Dermis microvascular lymphatic vessel endothelial cell (primary cell): ENCODE measurements around the gene PLD5. TPM values are rescaled to one million over a fixed set of nuclear protein-coding genes. Genes with fewer than 3 reads are reported as not detected.
"Not testable (repeated sequence)": the region's sequence is repeated elsewhere in the genome, so short reads cannot be mapped to it uniquely, and the experiment has no call there.

Source experiments
- DNase-seq, 2 donors: peaks; one replicate each; pipeline versions ENCODE4 v3.0.0 to v3.0.0-alpha.2; 2010; ENCODE audit warnings: low read depth in 2 of 2
- total RNA-seq: library from RNA; depleted of rRNA; stranded (reverse); fragments of >200 nt; gene quantifications from 2 replicates; pipeline ENCODE4 v1.2.1, GENCODE V29; 2014

The PLD5 gene
- total RNA-seq, 1 donor from 2014 or later: not detected

DNA sequence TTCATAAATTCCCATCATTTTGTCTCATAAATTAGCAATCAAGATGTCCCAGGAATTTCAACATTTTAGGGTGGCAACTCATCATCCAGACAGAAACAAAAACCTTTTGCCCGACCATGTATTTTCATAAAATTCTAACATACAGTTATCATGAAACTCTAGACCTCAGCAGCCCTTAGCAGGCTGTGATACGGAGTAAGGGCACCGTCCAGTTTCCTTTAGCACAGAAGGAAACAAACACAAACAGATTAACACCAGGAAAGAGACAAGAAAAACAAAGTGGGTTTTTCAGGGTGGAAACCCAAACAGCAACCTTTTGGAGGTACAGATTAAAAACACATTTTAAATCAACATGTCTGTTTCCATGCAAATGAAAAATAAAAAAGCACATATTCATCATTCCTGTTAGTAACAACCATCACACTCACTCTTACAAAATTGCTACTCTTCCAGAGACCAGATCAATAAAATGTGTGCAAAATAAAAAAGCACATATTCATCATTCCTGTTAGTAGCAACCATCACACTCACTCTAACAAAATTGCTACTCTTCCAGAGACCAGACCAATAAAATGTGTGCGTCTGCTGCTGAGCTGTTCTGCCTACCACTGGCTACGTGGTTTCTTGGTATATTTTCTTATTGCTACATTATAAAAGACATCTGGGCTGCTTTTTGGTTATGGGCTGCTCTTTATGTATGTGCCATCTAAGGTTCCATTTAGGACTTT is 241.6 kb downstream of the PLD5 start:
- not testable (repeated sequence) for DNase-seq

DNA sequence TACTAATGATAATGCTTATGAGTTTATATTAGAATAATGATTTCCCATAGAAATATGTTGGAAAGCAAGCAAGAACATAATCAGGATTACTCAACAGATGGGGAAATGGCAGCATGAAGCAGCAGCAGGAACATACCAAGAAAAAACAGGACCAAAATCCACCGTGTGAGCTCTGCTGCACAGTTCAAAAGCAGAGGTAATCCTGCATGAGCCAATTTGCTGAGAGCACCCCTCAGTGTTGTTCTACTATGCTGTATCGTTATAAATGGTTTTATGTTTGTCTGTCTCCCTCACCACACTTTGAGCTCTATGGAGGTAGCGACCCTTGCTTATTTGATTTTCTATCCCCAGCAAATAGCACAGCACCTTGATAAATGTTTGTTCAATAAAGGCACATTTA is 246.1 kb downstream of the PLD5 start:
- not testable (repeated sequence) for DNase-seq

DNA sequence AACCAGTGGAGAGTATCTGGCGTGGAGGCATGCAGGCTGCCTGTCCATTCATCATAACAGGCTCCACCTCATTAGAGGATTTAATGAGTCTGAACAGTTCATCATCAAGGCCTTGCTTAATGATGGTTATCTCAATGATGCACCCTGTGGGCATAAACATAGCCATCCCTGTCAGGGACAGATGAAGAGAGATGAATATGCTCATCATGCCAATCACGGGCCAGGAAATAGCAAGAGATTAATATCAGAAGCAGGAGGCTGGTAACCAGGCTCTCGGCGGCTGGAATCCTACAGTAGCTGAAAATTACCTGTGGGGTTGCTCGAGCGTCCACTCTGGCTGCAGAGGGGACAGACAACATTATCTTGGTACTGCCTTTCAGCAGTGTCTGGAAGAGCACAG is 247.7 kb downstream of the PLD5 start:
- not testable (repeated sequence) for DNase-seq

DNA sequence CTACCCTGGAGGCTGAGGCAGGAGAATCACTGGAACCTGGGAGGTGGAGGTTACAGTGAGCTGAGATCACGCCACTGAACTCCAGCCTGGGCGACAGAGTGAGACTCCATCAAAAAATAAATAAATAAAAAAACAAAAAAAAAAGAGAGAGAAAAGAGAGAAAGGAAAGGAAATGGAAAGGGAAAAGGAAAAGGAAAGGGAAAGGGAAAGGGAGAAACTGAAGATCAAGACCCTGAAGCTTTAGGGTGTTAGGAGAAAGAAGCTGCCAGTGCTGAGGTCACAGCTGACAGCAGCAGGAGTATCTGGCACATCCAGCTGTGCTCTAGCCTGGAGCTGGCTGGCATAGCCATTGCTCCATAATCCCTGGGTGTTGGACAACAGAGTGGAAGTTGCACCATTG is 257.5 kb downstream of the PLD5 start:
- DNase-seq: not testable (repeated sequence)

DNA sequence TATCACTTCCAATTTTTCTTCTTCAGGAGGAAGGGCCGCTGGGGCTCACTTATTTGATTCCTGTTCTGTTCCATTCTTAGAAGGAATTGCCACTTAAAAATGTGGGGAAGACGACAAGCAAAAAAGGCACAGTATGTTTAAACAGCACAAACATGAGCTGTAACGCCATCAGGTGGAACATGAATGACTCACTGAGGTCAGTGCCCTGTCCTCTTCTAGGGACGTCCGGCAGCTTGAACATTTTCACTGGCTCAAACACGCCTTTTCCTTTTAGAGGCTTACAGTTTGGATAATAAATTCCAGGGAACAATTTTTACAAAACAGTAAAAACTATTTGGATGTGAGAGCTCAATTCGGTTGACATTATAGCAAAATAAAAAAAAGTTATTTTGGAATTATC is 260.1 kb downstream of the PLD5 start:
- not testable (repeated sequence) for DNase-seq

DNA sequence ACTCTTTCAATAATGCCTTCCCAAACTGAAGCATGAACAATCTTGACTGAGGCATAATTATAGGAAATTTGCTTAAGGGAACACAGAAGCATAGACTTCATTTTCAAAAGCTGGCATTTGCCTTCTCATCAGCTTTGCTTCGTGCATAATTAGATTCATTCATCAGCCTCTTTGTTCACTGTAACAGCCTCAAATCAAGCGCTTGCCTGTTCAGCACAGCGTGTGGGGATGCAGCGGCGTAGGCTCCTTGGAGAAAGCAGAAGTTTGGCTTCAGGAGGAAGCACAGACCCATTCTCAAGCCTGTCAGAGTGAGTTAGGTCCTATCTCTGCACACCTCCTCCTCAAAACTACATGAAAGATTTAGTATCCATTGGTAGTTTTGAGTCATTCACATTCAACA is 279.2 kb downstream of the PLD5 start:
- DNase-seq: no peak

DNA sequence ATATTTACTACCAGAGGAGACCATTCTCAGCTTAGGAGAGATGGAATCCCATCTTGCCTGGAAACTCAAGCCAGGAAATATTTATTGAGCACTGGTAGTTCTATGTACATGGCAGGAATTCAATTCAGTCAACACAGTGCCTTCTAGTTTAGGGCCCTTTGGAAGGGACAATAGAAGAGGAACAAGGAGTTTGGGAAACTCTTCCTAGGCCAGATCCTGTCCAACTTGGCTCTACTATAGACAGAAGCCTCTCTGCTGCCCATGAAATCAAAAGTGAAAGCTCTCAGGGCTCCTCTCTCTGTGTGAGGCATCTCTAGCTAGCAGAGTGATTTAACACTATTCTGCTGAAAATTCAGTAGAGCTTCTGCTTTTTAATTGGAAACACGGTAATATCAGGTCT is 281.0 kb downstream of the PLD5 start:
- DNase-seq: no peak

DNA sequence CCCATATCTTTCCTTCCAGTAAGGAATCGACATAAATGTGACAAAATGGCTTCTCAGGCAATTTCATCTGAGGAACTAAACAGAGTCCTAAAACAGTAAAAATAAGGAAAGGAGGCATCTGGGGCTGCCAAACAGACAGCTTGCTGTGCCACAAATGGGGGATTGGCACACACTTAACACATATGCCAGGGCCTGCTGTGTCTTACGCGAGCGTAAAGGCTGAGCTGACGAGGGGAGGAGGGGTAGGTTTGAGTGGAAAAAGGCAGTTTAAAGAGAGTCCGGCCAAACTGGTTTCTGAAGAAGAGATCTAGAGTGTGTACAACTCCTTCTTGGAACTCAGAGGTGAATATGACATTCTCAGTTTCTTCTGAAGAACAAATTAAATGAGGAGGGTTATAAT is 281.5 kb downstream of the PLD5 start:
- no peak for DNase-seq

DNA sequence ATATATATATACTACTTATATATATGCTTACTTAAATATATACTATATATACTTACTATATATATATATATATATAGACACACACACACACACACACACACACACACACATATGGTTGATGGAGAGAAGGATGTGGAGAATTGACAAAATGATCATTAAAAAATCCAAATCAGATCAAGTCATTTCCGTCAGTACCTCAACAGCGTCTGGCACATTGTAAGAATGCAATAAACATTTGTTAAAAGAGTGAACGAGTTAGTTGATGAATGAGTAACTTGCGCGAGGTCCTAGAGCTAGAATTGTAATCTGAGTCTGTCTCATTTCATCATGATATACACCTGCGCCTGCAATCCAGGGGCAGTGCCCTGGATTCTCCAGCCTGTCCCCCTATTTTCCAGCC is 282.6 kb downstream of the PLD5 start:
- DNase-seq: no peak

DNA sequence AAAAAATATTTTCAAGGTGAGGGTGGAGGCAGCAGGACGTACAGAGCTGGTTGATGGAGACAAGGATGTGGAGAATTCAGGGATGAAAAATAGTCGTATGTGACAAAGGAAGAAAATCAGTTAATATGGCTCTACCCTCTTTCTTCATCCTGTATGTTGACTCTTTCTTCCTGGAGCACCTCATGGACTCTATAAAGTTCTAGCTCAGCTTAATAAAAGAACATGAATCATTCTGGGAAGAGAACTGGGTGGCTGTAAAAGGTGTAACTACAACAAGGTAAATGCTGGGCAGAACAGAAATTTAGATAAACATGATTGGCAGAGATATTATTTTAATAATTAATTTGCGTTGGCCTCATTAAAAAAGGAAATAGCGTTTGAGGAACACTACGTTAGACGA is 283.8 kb downstream of the PLD5 start:
- DNase-seq: no peak

DNA sequence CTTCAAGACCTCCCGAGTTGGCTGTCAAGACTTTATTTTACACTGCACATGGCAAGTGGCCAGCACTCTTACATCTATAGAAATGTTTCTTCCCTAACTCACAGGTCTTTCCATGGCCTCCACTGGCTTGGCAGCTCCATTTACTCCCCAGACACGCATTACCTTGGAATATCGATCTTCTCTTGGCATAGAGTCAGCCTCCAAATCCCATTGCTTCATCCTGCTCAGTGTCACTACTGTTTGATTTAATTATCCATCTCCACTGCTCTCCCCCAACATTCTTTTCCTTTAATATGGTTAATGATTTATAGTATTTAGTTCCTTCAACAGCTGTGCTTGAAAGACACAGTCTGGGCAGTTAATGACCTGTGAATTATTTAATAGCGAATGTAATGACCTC is 284.4 kb downstream of the PLD5 start:
- no peak for DNase-seq

DNA sequence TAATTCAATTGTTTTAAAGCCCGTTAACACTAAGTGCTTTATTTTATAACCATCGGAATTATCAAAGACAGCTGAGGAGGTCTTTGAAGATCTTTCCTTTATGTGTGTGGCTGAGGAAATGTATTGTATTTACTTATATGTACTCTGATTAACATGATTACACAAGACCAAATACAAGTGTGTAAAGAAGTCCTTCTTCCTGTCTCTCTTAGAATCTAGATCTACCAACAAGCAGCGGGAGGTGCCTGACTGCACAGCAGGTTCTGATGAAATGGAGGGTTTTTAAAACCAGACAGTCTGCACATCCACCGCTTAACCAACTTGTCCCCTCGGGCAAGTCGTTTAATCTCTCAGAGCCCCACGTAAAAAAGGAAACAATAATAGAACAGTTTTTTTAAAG is 285.1 kb downstream of the PLD5 start:
- DNase-seq: no peak

DNA sequence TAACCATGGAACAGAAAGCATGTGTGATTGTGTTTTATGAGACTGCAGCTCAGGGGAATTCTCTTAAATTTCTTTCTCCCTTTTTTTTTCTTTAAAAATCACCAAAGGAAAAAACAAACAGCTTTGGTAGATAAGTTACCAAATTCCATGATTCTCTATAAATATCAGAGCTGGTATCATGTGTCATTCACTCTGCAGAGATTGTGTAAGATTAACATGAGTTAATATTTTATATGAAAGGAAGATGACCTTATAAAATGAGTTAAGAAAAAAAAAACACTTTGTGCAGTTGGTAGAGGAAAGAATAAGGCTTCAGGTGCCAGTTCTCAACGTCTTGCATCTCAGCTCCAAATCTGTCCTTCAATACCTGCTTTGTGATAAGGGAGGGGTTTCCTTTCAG is 287.4 kb downstream of the PLD5 start:
- DNase-seq: no peak

DNA sequence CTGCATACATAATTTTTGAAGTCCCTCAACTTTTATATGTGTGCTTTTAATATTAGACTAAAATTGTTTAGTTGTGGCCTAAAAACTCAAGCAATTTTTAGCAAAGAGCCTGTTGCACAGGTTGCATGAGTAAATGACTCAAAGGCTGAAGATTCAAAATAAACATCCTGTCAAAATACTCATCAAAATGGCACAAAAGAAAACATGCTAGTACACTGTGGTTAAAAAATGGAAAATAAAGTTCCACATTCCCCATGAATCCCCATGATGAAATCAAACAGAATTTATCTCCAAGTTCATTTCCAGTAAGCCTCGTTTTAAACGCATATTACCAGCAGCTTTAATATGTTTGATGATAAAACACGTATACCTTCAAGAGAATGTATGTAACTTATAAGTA is 295.5 kb downstream of the PLD5 start:
- DNase-seq: no peak

DNA sequence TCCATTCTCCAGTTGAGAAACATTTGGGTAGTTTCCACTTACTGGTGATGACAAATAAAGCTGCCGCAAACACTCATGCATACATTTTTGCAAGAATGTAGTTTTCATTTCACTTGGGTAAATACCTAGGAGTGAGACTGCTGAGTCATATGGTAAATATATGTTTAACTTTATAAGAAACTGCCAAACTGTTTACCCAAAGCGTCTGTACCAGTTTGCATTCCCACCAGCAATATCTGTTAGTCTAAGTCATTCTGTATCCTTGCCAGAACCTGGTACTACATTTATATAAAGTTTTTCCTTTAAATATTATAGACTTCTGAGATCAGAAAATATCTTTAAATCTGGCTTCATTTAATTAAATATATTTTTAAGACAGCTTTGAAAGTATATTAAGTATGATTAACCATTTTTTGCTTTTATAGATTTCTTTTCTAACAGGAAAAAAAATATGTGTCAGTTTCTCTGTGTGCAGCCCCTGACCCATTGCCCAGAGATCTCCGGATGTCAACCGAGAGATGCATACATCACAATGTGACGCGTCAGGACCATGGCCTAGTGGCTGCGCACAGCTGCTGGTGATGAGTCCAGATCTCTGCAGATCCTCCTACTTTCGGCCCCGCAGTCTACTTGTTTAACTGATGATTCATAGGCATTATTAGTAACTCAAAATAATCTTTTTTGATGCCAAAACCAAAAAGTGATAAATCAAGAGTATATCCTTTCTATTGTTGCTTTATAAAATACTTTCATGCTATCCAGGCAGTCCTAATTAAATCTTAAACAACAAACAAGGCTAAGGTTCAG is 298.5 kb downstream of the PLD5 start:
- no peak for DNase-seq

DNA sequence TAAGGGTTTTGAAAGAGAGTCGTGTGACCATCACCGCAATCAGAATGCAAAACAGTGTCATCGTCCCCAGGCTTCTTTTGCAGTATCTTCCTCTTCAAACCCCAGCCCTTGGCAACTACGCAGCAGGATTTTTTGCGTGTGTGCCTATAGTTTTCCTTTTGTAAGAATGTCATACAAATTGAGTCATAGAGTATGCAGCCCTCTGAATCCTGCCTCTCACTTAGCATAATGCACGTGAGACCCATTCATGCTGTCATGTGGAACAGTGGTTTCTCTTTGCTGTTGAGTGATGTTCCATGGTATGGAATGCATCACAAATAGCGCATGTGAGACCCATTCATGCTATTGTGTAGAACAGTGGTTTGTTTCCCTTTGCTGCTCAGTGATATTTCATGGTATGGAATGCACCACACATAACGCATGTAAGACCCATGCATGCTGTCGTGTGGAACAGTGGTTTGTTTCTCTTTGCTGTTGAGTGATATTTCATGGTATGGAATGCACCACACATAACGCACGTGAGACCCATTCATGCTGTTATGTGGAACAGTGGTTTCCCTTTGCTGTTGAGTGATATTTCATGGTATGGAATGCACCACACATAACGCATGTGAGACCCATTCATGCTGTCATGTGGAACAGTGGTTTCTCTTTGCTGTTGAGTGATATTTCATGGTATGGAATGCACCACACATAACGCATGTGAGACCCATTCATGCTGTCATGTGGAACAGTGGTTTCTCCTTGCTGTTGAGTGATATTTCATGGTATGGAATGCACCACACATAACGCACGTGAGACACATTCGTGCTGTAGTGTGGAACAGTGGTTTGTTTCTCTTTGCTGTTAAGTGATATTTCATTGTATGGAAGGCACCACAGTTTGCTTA is 299.4 kb downstream of the PLD5 start:
- DNase-seq: not testable (repeated sequence)

DNA sequence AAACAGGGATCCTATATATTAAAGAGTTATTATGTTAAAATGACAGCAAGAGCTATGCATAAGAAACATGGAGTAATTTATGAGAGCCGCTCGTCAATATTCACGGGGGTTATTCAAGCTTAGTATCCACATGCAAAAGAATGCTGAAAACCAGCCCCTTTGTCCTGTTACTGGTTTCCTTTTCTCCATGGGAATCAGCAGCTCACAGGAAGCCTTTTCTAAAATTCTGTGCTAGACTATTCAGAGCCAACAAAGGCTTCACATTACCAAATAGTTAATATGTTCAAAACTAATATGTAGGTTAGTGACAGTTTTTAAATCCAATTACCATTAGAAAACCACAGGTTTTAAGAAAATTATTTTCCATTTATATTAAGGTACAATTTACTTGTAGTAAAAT is 300.0 kb downstream of the PLD5 start:
- no peak for DNase-seq

DNA sequence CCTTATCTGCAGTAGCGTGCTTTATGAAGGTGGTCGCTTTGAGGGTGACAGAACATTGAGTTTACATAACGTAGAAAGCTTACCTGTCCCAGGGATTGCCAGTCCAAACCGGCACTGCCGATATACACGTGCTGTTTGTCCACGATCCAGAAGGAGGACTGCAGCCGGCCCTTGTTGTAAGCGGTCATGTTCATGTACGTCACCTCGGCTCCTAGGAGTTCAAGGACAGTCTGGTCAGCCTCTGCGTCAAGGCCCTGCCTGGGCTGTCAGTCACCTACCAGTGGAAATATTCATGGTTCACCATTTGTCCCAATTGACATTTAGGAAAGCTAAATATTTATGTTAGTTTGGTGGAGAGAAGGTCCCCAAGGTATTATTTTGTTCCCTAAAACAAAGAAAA is 304.6 kb downstream of the PLD5 start:
- DNase-seq: no peak

DNA sequence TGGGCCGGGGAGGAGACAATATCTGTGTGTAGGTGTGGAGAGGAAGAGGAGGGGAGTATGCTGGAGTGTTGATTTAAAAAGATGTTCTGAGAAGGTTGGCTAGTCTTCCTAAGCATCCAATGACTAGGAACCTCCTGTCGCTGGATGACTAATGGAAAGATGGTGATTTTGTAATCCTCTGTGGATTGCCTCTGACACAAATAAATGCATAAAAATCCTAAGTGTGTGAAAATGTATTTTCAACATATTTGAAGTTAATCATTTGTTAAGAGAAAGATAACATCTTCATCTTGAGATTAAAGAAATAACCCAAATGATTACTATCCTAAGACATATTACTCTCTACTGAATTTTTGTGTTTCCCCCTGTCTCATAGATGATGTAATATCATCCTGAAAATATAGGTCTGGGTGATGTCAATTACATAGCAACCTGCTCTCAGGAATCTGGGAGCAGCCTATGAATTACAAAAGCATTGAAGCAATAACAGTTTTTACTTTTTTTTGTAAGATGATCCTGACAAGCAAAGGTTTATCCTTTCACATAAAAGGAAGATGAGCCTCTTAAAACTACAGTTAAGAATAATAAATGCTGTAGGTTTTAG is 305.1 kb downstream of the PLD5 start:
- DNase-seq: no peak

DNA sequence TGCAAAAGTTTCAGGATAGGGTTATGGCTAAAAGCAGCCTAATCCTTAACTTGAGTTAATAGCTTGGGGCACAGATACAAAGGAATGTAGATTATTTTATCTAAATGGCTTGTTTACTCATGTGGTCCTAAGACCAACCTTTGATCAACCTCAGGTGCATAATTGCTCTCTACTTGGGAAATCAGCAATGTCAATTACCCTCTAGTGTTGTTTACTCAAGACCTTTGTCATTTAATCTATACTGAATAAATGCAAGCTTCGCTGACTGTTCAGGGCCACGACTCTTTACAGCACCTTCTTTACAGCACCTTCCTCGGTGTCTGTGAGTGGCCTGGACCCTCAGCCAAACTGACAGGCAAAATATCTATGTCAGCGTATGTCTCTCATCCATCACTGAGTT is 308.1 kb downstream of the PLD5 start:
- DNase-seq: no peak

DNA sequence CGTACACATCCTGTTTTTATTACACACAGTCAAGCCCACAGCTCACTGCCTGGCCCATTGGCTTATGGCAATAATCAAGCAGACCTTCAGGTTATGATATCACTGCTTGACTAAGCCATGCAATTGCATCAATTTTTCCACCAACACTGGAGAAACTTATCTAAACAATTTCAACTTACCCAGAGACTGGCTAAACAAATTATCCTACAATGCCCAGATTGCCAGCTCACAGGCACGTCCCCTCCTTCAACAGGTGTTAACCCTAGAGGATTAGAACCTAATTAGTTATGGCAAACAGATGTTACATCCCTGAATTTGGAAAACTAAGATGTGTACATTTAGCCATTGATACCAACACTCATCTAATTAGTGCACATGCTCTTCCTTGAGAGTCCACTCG is 310.0 kb downstream of the PLD5 start:
- DNase-seq: not testable (repeated sequence)

DNA sequence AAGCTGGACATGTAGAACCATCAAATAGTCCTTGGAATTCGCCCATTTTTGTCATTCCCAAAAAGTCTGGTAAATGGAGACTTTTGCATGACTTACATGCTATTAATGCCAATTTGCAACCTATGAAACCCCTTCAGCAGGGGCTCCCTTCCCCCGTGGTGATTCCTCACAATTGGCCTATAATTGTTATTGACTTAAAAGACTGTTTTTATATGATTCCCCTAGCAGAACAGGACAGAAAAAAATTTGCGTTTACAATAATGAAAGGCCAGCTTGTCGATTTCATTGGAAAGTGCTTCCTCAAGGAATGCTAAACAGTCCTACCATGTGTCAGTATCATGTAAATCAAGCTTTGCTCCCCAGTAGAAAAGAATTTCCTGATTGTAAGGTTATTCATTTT is 311.5 kb downstream of the PLD5 start:
- not testable (repeated sequence) for DNase-seq
